IMR-90 (cell line): ENCODE measurements around the gene RIPK3. TPM values are rescaled to one million over a fixed set of nuclear protein-coding genes. Genes with fewer than 3 reads are reported as not detected.

Experiments used
- ATAC-seq: fragments of 200-7000 bp; cut with Tn5 transposase; 2 replicates; pipeline ENCODE4 v1.9.1; 2020; ENCODE audit warnings: low read depth, mild to moderate bottlenecking, moderate library complexity
- BruUV-seq: library from RNA; stranded (reverse); fragments of 400-500 nt; replicated peaks from 2 replicates; lab custom pipeline; 2021; lab: Mats Ljungman, UMichigan
- CTCF ChIA-PET: fragments of 300-600 bp; formaldehyde crosslinking; extraction: SDS; loops from one replicate; lab custom pipeline; 2021; ENCODE audit warnings: antibody characterized with exemption; lab: Yijun Ruan, JAX
- POLR2A ChIA-PET: fragments of 300-600 bp; sonication (Branson Sonifier 250); formaldehyde crosslinking; loops from one replicate; lab custom pipeline; 2022; ENCODE audit warnings: antibody characterized with exemption; ENCODE audit not compliant: unreplicated experiment; lab: Charles Lee
- DNase-seq: peaks from one replicate; pipeline ENCODE4 v3.0.0; 2013
- H2AFZ ChIP-seq: replicated peaks from 2 replicates; pipeline ENCODE3; 2013; ENCODE audit warnings: low read length, mild to moderate bottlenecking; ENCODE audit not compliant: poor library complexity
- H2AK5ac ChIP-seq: 2 replicates; pipeline ENCODE4 v1.6.1; 2013; ENCODE audit warnings: low read depth, low read length, inconsistent platforms
- H2AK9ac ChIP-seq: replicated peaks from 2 replicates; pipeline ENCODE3; 2013; ENCODE audit warnings: mild to moderate bottlenecking, low read depth, low read length, moderate library complexity; ENCODE audit not compliant: poor library complexity
- H2BK120ac ChIP-seq: 2 replicates; pipeline ENCODE4 v1.6.1; 2013; ENCODE audit warnings: low read depth, low read length, inconsistent platforms
- H2BK15ac ChIP-seq: 3 replicates; pipeline ENCODE4 v1.6.1; 2013; ENCODE audit warnings: low read depth, low read length, inconsistent platforms
- H2BK20ac ChIP-seq: 2 replicates; pipeline ENCODE4 v1.6.1; 2013; ENCODE audit warnings: low read depth, mild to moderate bottlenecking, inconsistent platforms, low read length, moderate library complexity
- H2BK5ac ChIP-seq: 2 replicates; pipeline ENCODE4 v1.6.1; 2013; ENCODE audit warnings: mild to moderate bottlenecking, low read depth, low read length, inconsistent platforms; ENCODE audit not compliant: poor library complexity, severe bottlenecking
- H3K14ac ChIP-seq: replicated peaks from 2 replicates; pipeline ENCODE4 v1.6.1; 2013; ENCODE audit warnings: low read depth, low read length, inconsistent platforms
- H3K18ac ChIP-seq: 2 replicates; pipeline ENCODE4 v1.6.1; 2013; ENCODE audit warnings: low read depth, low read length, control low read depth
- H3K23ac ChIP-seq: 2 replicates; pipeline ENCODE4 v1.6.1; 2013; ENCODE audit warnings: low read depth, low read length, inconsistent platforms
- H3K27ac ChIP-seq: 2 replicates; pipeline ENCODE4 v1.5.1; 2013; ENCODE audit warnings: mild to moderate bottlenecking, control low read depth, low read length; ENCODE audit not compliant: insufficient read depth
- H3K27me3 ChIP-seq: 2 replicates; pipeline ENCODE4 v1.6.1; 2013; ENCODE audit warnings: low read length; ENCODE audit not compliant: control insufficient read depth, insufficient read depth
- H3K36me3 ChIP-seq: 2 replicates; pipeline ENCODE4 v1.6.1; 2013; ENCODE audit warnings: low read length, mixed read lengths; ENCODE audit not compliant: control insufficient read depth, insufficient read depth
- H3K4ac ChIP-seq: 2 replicates; pipeline ENCODE4 v1.6.1; 2013; ENCODE audit warnings: low read depth, low read length, inconsistent platforms
- H3K4me1 ChIP-seq: 2 replicates; pipeline ENCODE4 v1.6.1; 2013; ENCODE audit warnings: low read length, mixed read lengths; ENCODE audit not compliant: control insufficient read depth, insufficient read depth
- H3K4me2 ChIP-seq: 2 replicates; pipeline ENCODE4 v1.6.1; 2013; ENCODE audit warnings: low read depth, mild to moderate bottlenecking, control low read depth, low read length, moderate library complexity
- H3K4me3 ChIP-seq: 2 replicates; pipeline ENCODE4 v1.5.1; 2013; ENCODE audit warnings: low read depth, mild to moderate bottlenecking, control low read depth, low read length, moderate library complexity; ENCODE audit not compliant: insufficient read depth
- H3K56ac ChIP-seq: 2 replicates; pipeline ENCODE4 v1.6.1; 2013; ENCODE audit warnings: low read length, inconsistent platforms; ENCODE audit not compliant: insufficient read depth; ENCODE audit errors: extremely low read depth
- H3K79me1 ChIP-seq, 2 experiments: 2 replicates each; pipeline ENCODE4 v1.6.1; 2013; ENCODE audit warnings: low read length in 2 of 2, inconsistent platforms in 1 of 2, low read depth in 1 of 2
- H3K9ac ChIP-seq: 2 replicates; pipeline ENCODE4 v1.6.1; 2013; ENCODE audit warnings: low read depth, low read length, control low read depth
- H3K9me1 ChIP-seq: 2 replicates; pipeline ENCODE4 v1.6.1; 2013; ENCODE audit warnings: low read length, inconsistent platforms; ENCODE audit not compliant: insufficient read depth
- H3K9me3 ChIP-seq: 2 replicates; pipeline ENCODE4 v1.6.1; 2013; ENCODE audit warnings: low read length; ENCODE audit not compliant: control insufficient read depth, insufficient read depth
- H4K20me1 ChIP-seq: 2 replicates; pipeline ENCODE4 v1.6.1; 2013; ENCODE audit warnings: low read length, inconsistent platforms; ENCODE audit not compliant: insufficient read depth
- H4K5ac ChIP-seq: 2 replicates; pipeline ENCODE4 v1.6.1; 2013; ENCODE audit warnings: mild to moderate bottlenecking, low read depth, low read length, control low read depth
- H4K8ac ChIP-seq, 2 experiments: 2 replicates each; pipeline ENCODE4 v1.6.1; 2013; ENCODE audit warnings: low read depth in 2 of 2, low read length in 2 of 2, control low read depth in 1 of 2, inconsistent platforms in 1 of 2
- H4K91ac ChIP-seq: 2 replicates; pipeline ENCODE4 v1.6.1; 2013; ENCODE audit warnings: low read depth, low read length, inconsistent platforms; ENCODE audit not compliant: insufficient read depth
- CEBPB ChIP-seq: IDR thresholded peaks from 2 replicates; pipeline ENCODE4 v1.6.1; 2012; ENCODE audit warnings: low read depth, low read length, improper control_type of control experiment
- MAFK ChIP-seq: IDR thresholded peaks from 2 replicates; pipeline ENCODE4 v1.6.1; 2012; ENCODE audit warnings: low read depth, low read length, improper control_type of control experiment
- RCOR1 ChIP-seq: IDR thresholded peaks from 2 replicates; pipeline ENCODE4 v1.6.1; 2012; ENCODE audit warnings: mild to moderate bottlenecking, low read length, improper control_type of control experiment; ENCODE audit not compliant: insufficient replicate concordance
- RFX5 ChIP-seq: IDR thresholded peaks from 2 replicates; pipeline ENCODE4 v1.8.0; 2012; ENCODE audit warnings: low read depth, mild to moderate bottlenecking, low read length, moderate library complexity
- SMC3 ChIP-seq: fragments of 150-350 bp; IDR thresholded peaks from 2 replicates; pipeline ENCODE4 v1.6.1; 2016; ENCODE audit warnings: low read depth, mild to moderate bottlenecking, antibody characterized with exemption, low read length, moderate library complexity
- WGBS, 2 experiments: methylation state at CpG; one replicate each; pipeline versions ENCODE4 v1.1.5 to v1.1.7; 2013; ENCODE audit warnings: missing lambda C conversion rate in 2 of 2; ENCODE audit not compliant: insufficient read length in 1 of 2; ENCODE audit errors: extremely low coverage in 2 of 2; 5-methylcytosine and 5-hydroxymethylcytosine counted together
- dilution Hi-C: fragments of 300-500 bp; cut with HindIII; formaldehyde crosslinking; loops from one replicate; pipeline ENCODE4 v1.14.3; 2018; ENCODE audit warnings: low sequenced_read_pairs; ENCODE audit not compliant: unreplicated experiment
- in situ Hi-C: fragments of 300-500 bp; cut with MboI; formaldehyde crosslinking; loops from 3 replicates; pipeline ENCODE4 v1.14.3; 2019; ENCODE audit warnings: low sequenced_read_pairs, inconsistent platforms, mixed read lengths
- intact Hi-C: fragments of 100-400 bp; cut with micrococcal nuclease; formaldehyde crosslinking; loops from 2 replicates; pipeline ENCODE4 v1.10.0; 2022
- polyA plus RNA-seq, 3 experiments: library from polyadenylated mRNA; depleted of rRNA; stranded (reverse); fragments of >200 nt; gene quantifications; 2 replicates each; pipeline ENCODE4 v1.2.3, GENCODE V29; 2012; ENCODE audit warnings: low replicate concordance in 1 of 3
- total RNA-seq: library from RNA; depleted of rRNA; stranded (reverse); fragments of >200 nt; gene quantifications from 2 replicates; pipeline ENCODE4 v1.2.3, GENCODE V29; 2012

The RIPK3 gene
- total and polyA plus RNA-seq, 2 of the 4 experiments (the other 2 are of a cell fraction), result 0.09 TPM; not detected in 1

GRCh38 chr14:24356208-24356607 lies 16.4 kb upstream of the RIPK3 start:
- Histone ChIP-seq H2BK20ac (no peak overlapping the region), H2BK5ac (no peak overlapping the region), H4K5ac (no peak overlapping the region), H3K4me3 (no peak overlapping the region), H3K9me1 (peaks cover 3% of the 10 kb centered on the region; the same call in 1 of the 2 replicates), H4K8ac (no peak overlapping the region), H3K4me1 (peaks cover 9% of the 10 kb centered on the region), H2AK5ac (no peak overlapping the region), H3K9ac (no peak overlapping the region), H3K9me3 (no peaks in the 10 kb centered on the region), H3K4ac (no peak overlapping the region), H3K36me3 (no peaks in the 10 kb centered on the region), H2AFZ (no peak overlapping the region), H3K27ac (no peak overlapping the region), H3K18ac (no peak overlapping the region), H3K23ac (no peak overlapping the region), H3K4me2 (no peak overlapping the region), H4K91ac (no peak overlapping the region), H3K27me3 (no peaks in the 10 kb centered on the region; the same call in 1 of the 2 replicates), H4K20me1 (no peaks in the 10 kb centered on the region), H3K56ac (no peak overlapping the region), H3K79me1 (no peaks in the 10 kb centered on the region), H2BK15ac (no peak overlapping the region), H3K14ac (no peak overlapping the region), H2BK120ac (no peak overlapping the region), H2AK9ac (no peak overlapping the region)
- intact Hi-C loops (no loop called here), dilution Hi-C loops (no loop called here), in situ Hi-C loops (no loop called here)
- CTCF ChIA-PET, result no interaction called here
- no CpG with 5 or more reads among the region's 4 CpGs for WGBS, 2 experiments
- TF ChIP-seq SMC3, result no peak
- TF ChIP-seq CEBPB, result no peak
- TF ChIP-seq RFX5, result no peak
- TF ChIP-seq MAFK, result no peak
- TF ChIP-seq RCOR1, result no peak
- POLR2A ChIA-PET, result no interaction called here
- no TSS peak for BruUV-seq
- no peak for DNase-seq
- ATAC-seq, result no peak
